NCI-H1436 treated with DMSO at 0.1 percent for 48 hours (cell line): ENCODE data around the gene PCDHGB4.
"Not testable (repeated sequence)": the region's sequence is repeated elsewhere in the genome, so short reads cannot be mapped to it uniquely, and the experiment has no call there.

Experiments
- DNase-seq: peaks from one replicate; lab custom pipeline; 2025; lab: John Stamatoyannopoulos, UW

The PCDHGB4 gene

GRCh38 chr5:141430332-141431113 is 43.0 kb downstream of the PCDHGB4 start, which contains the start of gene PCDHGA12:
TSS of gene PCDHGA12 (plus strand) at chr5:141430507. CDS start at chr5:141430760, 253 bp downstream.
- no peak for DNase-seq

GRCh38 chr5:141431286-141431685 is 43.8 kb downstream of the PCDHGB4 start:
- DNase-seq: no peak

GRCh38 chr5:141432308-141432707 is 44.8 kb downstream of the PCDHGB4 start:
- DNase-seq: not testable (repeated sequence)

- not testable (repeated sequence) for DNase-seq
Observed at GRCh38 chr5:141432726-141433125, 45.2 kb downstream of the PCDHGB4 start.

- no peak for DNase-seq
Observed at GRCh38 chr5:141434006-141434405, 46.5 kb downstream of the PCDHGB4 start.

- DNase-seq: no peak
Observed at GRCh38 chr5:141437221-141437620, 49.7 kb downstream of the PCDHGB4 start.

- no peak for DNase-seq
Observed at GRCh38 chr5:141439411-141440141, 52.1 kb downstream of the PCDHGB4 start.
